Right lobe of liver (tissue), 6 donors: Measurements from ENCODE around the gene ZC3H13. TPM values are rescaled to one million over a fixed set of nuclear protein-coding genes. Genes with fewer than 3 reads are reported as not detected.

Experiments used
- ATAC-seq, 4 donors: fragments of 200-7000 bp; cut with Tn5 transposase; one replicate each; pipeline ENCODE4 v1.9.1; 2020; ENCODE audit warnings: mild to moderate bottlenecking in 4 of 4, moderate library complexity in 4 of 4
- DNase-seq, 3 donors: peaks; one replicate each; pipeline ENCODE4 v3.0.0-alpha.2; 2020
- H3K27ac ChIP-seq, 3 donors: fragments of 200-600 bp; one replicate each; pipeline ENCODE4 v1.8.0; 2022
- H3K27me3 ChIP-seq, 2 donors: fragments of 200-600 bp; one replicate each; pipeline ENCODE4 v1.8.0; 2022
- H3K36me3 ChIP-seq, 4 donors: fragments of 200-600 bp; sonication (generic) in 1 of 4; one replicate each; pipeline versions ENCODE4 v1.5.1 to v1.8.0; 2017 to 2022; ENCODE audit warnings: control low read depth in 1 of 4
- H3K4me1 ChIP-seq, 4 donors: fragments of 200-600 bp; sonication (generic) in 1 of 4; one replicate each; pipeline versions ENCODE4 v1.5.1 to v1.8.0; 2017 to 2022; ENCODE audit warnings: control low read depth in 1 of 4
- H3K4me3 ChIP-seq, 3 donors: fragments of 200-600 bp; one replicate each; pipeline ENCODE4 v1.8.0; 2022
- H3K9me3 ChIP-seq, 4 donors: fragments of 200-600 bp; sonication (generic) in 1 of 4; one replicate each; pipeline versions ENCODE4 v1.5.1 to v1.8.0; 2017 to 2022; ENCODE audit warnings: control low read depth in 1 of 4
- CTCF ChIP-seq, 4 donors: fragments of 200-600 bp in 3 of 4; fragments of 450-650 bp in 1 of 4; IDR thresholded peaks; one replicate each; pipeline versions ENCODE4 v1.5.1 to v1.8.0; 2016 to 2022; ENCODE audit warnings: antibody characterized with exemption in 4 of 4, mild to moderate bottlenecking in 2 of 4
- POLR2A ChIP-seq: fragments of 450-650 bp; IDR thresholded peaks from one replicate; pipeline ENCODE4 v1.6.1; 2017; ENCODE audit warnings: antibody characterized with exemption, mild to moderate bottlenecking
- WGBS: methylation state at CpG from one replicate; pipeline ENCODE4 v1.1.6; 2018; ENCODE audit warnings: low coverage, low lambda C conversion rate; ENCODE audit not compliant: insufficient coverage; ENCODE audit errors: missing lambda C conversion rate; 5-methylcytosine and 5-hydroxymethylcytosine counted together
- intact Hi-C, 2 donors: fragments of 100-400 bp; cut with DNase I; formaldehyde crosslinking; loops; one replicate each; pipeline versions ENCODE4 v1.11.2 to v1.14.1; 2022
- total RNA-seq, 6 experiments: library from RNA; depleted of rRNA in 2 of 6; stranded (reverse); fragments of >200 nt in 2 of 6; fragmentation: NEBNext Ultra II Directional in 3 of 6; extraction: Animal tissue kit (Norgen Biotek cat#: 25700) in 3 of 6; gene quantifications; one replicate each; pipeline versions ENCODE4 v1.1.0 to v1.2.4, GENCODE V29; 2016 to 2023
- donor health status: DM: no; HTN: yes; CAD: no.
- donor health status: DM: no; HTN: no; CAD: no.
- donor health status: DM: no; HTN: no; CAD: no.
- donor health status: DM: no; HTN: yes; CAD: no.
- donor health status: DM: no; HTN: yes; CAD: no.

The ZC3H13 gene
- total RNA-seq, 6 experiments from 2014 or later, result 20.3 to 52.8 (median 50.3) TPM

GRCh38 chr13:46039411-46040182, 12.9 kb downstream of the ZC3H13 start:
- Histone ChIP-seq H3K27ac (no peak overlapping the region), H3K36me3 (peaks cover 0 to 47% (median 17%) of the 10 kb centered on the region in 4 donors)
- WGBS, result 95% methylated on average over 6 of the region's 6 CpGs

GRCh38 chr13:46038296-46038695, 14.2 kb downstream of the ZC3H13 start:
- no peaks in the 10 kb centered on the region for H3K27me3 ChIP-seq
- TF ChIP-seq CTCF (IDR thresholded peaks at IDR 0.05) (no peak), POLR2A (no peak)
- H3K27ac ChIP-seq, result no peak overlapping the region
- intact Hi-C loops, result no loop called here
- no peak for ATAC-seq
- WGBS, result 91% methylated on average over 4 of the region's 4 CpGs
- no peaks in the 10 kb centered on the region for H3K4me1 ChIP-seq
- H3K36me3 ChIP-seq, result peaks cover 0 to 44% (median 17%) of the 10 kb centered on the region in 4 donors
- no peaks in the 10 kb centered on the region for H3K9me3 ChIP-seq
- no peak for DNase-seq
- H3K4me3 ChIP-seq, result no peak overlapping the region

More at GRCh38 chr13:46039411-46040182, 12.9 kb downstream of the ZC3H13 start:
- Histone ChIP-seq H3K4me1 (no peaks in the 10 kb centered on the region), H3K27me3 (no peaks in the 10 kb centered on the region), H3K9me3 (no peaks in the 10 kb centered on the region), H3K4me3 (no peak overlapping the region)
- DNase-seq, result no peak
- intact Hi-C loops, result no loop called here
- no peak for ATAC-seq
- TF ChIP-seq POLR2A (no peak), CTCF (IDR thresholded peaks at IDR 0.05) (no peak)

GRCh38 chr13:46035066-46035465, 17.5 kb downstream of the ZC3H13 start:
- Histone ChIP-seq H3K9me3 (peaks cover 0 to 2% (median 0%) of the 10 kb centered on the region in 4 donors), H3K4me3 (no peak overlapping the region), H3K27me3 (no peaks in the 10 kb centered on the region), H3K27ac (no peak overlapping the region), H3K36me3 (peaks cover 0 to 25% (median 8%) of the 10 kb centered on the region in 4 donors), H3K4me1 (no peaks in the 10 kb centered on the region)
- intact Hi-C loops, result no loop called here
- peak in 2 of 4 donors; percentile 27 to 52 for ATAC-seq
- TF ChIP-seq CTCF (IDR thresholded peaks at IDR 0.05) (no peak), POLR2A (no peak)
- WGBS, result 67% methylated on average over 2 of the region's 2 CpGs
- DNase-seq, result no peak

- peaks cover 0 to 6% (median 0%) of the 10 kb centered on the region in 4 donors for H3K9me3 ChIP-seq
- ATAC-seq, result peak in 1 of 4 donors; percentile 22
- H3K36me3 ChIP-seq, result peaks cover 0 to 7% (median 4%) of the 10 kb centered on the region in 4 donors
- no peak overlapping the region for H3K4me3 ChIP-seq
- no peak for DNase-seq
- TF ChIP-seq POLR2A (no peak), CTCF (IDR thresholded peaks at IDR 0.05) (no peak)
- intact Hi-C loops, result no loop called here
- no peak overlapping the region for H3K27ac ChIP-seq
- H3K4me1 ChIP-seq, result no peaks in the 10 kb centered on the region
- no peaks in the 10 kb centered on the region for H3K27me3 ChIP-seq
Observed at GRCh38 chr13:46032341-46032740, 20.2 kb downstream of the ZC3H13 start.
